ENCODE measurements around the gene DFFA.

The DFFA gene

GRCh38 chr1:10407201-10407600 lies 65.1 kb downstream of the DFFA start:
- in situ Hi-C loops (cut with MboI; ENCODE audit: low pct_unique_long_range_greater_than_20kb, low sequenced_read_pairs): no loop called here
- no peak for DNase-seq
